ENCODE measurements around the gene SLC26A5. TPM values are rescaled to one million over a fixed set of nuclear protein-coding genes. Genes with fewer than 3 reads are reported as not detected.

Gene SLC26A5
- total RNA-seq, result not detected in 2 replicates

GRCh38 chr7:103446049-103446520, at the start of gene SLC26A5:
SLC26A5 (minus strand) TSS chr7:103446207; CDS start chr7:103421514, 24,693 bp downstream.

GRCh38 chr7:103347507-103348267, 98.3 kb downstream of the SLC26A5 start, which contains the start of gene PSMC2:
PSMC2 (plus strand) TSS chr7:103347643; CDS start chr7:103347712, 69 bp downstream.

GRCh38 chr7:103344453-103345149, 101.4 kb downstream of the SLC26A5 start, which contains the start of gene DNAJC2:
DNAJC2 (minus strand) TSS chr7:103344767; CDS start chr7:103344622, 145 bp downstream.

Other genes with a start within 250 kb of the SLC26A5 start
- 49.1 and 50.8 TPM in 2 replicates for gene PMPCB, start 148.8 kb downstream of the SLC26A5 start, total RNA-seq
- 13.7 and 15.1 TPM in 2 replicates for gene DNAJC2, start 101.4 kb downstream of the SLC26A5 start, total RNA-seq
- 127 and 186 TPM in 2 replicates for gene PSMC2, start 98.6 kb downstream of the SLC26A5 start, total RNA-seq